GM21367 (cell line): ENCODE measurements around the gene PIM3.
"Not testable (repeated sequence)": the region's sequence is repeated elsewhere in the genome, so short reads cannot be mapped to it uniquely, and the experiment has no call there.

Experiments
- ATAC-seq: cut with Tn5 transposase; IDR thresholded peaks from one replicate; pipeline ENCODE4 v1.9.1; 2021; ENCODE audit not compliant: unreplicated experiment

Gene PIM3

DNA sequence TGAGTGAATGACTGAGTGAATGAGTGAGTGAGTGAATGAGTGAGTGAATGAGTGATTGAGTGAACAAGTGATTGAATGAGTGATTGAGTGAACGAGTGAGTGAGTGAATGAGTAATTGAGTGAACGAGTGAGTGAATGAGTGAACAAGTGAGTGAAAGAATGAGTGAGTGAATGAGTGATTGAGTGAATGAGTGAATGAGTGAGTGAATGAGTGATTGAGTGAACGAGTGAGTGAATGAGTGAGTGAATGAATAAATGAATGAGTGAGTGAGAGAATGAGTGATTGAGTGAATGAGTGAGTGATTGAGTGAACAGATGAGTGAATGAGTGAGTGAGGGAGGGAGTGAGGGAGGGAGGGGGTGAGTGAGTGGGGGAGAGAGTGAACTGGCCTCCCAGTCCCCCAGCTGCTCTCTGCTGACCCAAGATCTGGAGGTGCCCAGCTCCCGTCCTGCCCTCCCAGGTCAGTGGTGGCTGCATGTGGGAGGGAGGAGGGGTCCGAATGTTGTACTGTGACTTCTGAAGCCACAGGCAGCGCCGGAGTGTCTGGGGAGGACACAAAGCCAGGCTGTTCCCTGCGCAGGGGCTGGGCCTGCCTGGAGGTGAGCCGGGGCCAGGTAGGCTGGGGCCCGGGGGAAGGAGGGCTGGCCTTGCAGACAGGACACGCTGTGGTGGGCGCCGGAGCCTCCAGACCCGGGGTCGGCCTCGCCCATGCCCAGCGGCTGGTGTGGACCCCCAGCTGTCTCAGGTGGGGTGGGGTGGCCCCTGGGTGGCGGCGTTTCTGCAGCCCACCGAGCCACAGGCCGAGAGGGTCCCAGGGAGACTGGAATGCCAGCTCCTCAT, 17.8 kb upstream of the PIM3 start:
- no peak for ATAC-seq

DNA sequence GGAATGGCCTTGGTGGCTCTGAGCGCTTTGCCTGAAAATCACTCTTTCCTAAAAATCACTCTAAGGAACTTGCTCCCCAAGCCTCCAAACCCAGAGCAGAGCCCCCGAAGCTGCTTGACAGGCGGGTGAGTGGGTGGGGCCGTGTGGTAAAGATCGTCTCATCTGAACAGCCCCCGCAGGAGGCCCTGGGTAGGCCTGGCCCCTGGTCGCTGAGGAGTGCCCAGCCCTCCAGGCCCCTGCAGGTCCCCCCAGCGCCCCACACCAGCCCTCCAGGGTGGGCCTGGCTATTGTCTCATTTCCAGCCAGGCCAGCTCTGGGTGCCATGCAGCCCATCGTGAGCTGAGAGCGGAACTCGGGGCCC, 17.2 kb upstream of the PIM3 start:
- ATAC-seq: no peak

DNA sequence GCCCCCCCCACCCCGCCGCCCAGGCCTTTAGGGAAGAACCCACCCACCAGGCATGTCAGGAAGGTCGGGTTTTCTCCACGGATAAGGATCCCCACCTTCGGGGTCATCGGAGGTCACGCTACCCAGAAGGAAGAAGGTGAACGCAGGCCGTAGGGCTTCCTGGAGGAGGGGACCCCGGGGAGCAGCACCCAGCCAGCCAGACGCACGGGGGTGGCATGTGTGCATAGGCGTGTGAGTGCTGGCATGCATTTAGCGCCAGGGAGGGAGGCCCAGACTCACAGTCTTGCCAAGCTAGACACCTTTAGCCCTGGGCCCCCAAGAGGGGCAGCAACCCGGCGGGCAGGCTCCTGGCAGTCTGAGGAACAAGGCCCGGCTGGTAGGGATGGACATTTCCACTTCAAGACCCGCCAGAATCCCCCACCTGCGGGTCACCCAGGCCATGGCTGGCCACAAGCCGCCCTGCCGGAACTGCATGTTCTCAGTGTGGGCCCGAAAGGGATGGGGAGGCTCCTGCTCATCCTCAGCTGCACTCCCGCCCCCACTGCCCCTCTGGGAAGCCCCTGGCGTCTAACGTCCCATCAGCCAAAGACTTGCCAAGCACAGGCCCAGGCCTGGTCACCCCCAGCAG, 16.7 kb upstream of the PIM3 start:
- no peak for ATAC-seq

DNA sequence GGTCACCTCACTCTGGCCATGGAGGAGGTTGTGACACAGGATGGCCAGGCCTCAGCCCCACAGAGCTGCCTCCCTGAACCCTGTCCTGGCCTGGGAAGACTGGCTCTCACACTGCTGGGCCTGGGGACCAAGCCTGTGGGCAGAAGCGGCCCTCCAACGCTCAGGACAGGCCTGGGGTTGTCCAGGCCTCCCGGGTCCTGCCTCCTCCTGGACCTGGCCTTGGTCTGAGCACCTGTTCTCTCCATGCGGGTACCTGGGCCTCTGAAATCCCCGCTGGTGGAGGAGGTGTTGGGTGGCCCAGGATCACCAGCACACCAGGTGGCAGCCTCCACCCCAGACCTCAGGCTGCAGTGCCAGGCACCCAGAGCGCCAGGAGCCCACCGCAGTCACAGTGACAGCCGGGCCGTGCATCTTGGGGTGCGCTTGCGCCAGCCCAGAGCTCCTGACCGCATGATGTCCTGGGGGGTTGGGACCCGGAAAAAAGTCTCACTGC, 16.1 kb upstream of the PIM3 start:
- ATAC-seq: no peak

DNA sequence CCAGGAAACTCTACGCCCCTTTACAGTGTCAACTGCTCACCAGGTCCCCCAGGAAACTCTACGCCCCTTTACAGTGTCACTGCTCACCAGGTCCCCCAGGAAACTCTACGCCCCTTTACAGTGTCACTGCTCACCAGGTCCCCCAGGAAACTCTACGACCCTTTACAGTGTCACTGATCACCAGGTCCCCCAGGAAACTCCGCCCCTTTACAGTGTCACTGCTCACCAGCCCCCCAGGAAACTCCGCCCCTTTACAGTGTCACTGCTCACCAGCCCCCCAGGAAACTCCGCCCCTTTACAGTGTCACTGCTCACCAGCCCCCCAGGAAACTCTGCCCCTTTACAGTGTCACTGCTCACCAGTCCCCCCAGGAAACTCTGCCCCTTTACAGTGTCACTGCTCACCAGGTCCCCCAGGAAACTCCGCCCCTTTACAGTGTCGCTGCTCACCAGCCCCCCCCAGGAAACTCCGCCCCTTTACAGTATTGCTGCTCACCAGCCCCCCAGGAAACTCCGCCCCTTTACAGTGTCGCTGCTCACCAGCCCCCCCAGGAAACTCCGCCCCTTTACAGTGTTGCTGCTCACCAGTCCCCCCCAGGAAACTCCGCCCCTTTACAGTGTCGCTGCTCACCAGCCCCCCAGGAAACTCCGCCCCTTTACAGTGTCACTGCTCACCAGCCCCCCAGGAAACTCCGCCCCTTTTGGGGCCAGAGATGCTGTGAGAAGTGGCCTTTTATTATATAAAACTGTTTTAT, 15.4 kb upstream of the PIM3 start:
- not testable (repeated sequence) for ATAC-seq

DNA sequence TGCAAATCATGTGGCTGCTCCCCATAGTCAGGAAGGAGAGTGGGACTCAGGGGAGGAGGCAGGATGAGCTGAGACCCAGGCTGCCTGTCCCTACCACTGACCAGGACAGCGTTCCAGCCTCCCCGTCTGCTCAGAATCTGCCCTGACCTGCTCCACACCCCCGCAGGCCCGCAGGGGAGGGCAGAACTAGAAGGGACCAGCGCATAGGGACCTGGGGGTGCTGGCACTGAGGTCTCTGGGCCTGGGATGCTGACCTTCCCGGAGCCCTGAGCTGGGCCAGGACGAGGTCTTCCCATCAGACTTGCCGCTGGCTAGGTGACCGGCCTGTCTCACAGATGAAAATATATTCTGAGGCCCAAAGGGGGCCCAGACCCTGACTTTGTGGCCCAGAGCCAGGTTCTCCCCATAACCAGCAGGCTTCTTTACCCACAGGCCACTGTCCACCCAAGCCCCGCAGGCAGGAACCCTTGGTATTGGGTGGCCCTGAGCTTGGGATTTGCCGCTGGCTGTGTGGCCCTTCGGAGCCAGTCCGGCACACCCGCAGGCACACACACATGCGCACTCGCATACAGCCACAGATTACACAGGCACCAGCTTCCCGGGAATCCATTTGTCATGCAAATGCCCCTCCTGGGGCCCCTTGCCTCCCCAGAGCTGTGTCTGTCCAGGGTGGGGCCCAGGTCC, 13.8 kb upstream of the PIM3 start:
- no peak for ATAC-seq

DNA sequence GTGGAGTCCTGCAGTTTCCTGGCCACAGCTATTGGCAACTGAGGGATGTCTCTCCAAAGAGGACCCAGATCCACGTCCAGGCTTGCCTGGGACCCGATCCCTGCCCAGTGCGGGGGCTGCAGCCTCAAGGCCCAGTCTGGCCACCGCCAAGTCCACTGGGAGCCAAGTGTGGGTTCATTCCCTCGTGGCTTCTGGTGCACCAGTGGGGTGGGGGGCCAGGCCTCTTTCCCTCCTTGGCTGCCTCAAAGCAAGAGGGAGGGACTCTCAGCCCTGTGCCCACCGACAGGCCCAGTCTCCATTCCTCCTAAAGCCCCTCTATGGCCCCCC, 13.3 kb upstream of the PIM3 start:
- no peak for ATAC-seq

DNA sequence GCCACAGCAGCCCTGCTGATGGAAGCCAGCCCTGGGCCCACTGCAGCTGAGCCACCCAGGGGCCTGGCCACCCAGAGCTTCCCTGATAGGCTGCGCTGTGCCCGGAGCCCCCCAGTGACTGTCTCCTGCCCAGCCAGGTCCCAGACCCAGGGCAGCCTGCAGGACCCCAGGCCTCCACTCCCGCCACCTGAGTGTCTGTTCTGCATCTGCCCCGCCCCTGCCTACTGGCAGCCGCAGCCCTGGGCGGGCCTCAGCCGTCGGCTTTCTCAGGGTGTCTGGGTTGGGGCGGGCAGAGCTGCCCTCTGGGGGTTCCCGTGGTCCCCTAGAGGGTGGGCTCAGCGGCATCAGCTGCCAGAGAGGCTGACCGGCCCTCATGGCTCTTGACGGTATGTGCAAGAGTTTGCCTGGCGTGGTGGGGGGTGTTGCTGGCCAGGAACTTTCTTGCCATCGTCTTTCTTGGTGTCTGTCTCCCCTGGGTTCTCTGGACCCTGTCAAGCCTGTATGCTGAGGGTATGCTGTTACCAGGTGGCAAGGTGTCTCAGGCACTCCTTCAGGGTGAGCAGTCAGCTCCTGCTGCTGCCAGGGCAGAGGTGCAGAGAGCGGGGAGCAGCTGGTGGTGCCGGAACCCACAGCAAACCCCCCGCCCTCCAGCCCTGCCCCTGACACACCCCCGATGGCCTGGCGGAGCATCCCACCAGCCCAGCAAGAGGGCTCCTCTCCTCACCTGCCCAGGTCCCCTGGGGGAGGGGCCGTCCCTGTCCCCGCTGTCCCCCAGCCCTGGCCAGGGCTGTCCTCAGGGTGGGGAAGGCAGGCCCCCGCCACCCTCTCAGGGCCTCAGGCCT, 12.2 kb upstream of the PIM3 start:
- ATAC-seq: no peak

DNA sequence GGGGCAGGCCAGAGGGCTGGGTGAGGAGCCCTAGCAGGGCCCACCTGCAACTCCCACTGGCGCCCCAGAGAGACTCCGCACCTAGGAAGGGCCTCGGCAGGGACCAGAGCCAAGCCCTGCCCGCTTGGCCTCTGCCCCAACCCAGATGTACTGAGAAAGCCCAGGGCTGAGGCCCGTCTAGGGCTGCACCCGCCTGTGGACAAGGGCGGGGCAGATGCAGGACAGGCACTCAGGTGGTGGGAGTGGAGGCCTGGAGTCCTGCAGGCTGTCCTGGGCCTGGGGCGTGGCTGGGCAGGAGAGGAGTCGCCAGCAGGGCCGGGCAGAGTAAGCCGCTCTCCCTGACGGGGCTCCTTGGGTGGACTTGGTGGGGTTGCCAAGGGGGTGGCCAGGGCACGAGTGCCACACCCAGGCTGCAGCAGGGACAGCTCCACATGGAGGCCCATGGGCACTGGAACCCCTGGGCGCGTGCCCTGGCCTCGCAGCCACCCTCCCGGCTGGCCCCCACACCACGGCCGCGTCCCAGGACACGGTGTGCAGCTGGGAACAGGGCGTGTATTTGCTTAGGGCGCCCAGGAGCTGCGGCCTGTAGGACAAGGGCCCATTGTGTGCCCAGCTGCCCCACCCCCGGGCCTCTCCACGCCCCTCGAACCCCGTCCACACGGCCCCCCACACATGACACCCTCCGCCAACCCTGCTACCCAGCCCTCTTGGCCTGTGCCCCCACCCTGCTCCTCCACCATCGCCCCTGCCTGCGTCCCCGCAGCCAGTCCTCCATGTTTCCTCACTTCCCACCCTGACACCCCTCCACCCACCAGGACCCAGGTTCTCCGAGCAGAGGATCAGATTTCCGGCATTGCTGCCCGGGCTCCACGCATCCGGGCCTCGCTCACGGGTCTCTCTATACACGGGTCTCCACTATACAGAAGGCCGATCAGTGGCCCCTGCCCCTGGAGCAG, 11.3 kb upstream of the PIM3 start:
- no peak for ATAC-seq

DNA sequence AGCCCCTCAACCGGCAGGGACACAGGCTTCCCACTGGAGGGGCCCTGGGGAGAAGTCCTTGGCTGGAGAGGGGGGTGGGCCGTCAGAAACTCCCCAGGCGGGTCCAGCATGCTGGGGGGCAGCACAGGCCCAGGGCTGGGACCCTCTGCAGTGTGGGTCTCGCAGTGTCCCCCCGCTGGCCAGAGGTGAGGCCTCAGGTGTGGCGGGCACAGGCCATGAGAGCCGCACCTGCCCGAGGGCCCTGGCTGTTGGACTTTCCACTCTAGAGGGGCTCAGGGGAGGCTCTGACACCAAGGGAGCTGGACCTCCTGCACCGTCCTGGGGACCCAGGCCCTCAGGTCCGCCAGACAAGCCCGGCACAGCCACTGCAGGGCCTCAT, 10.7 kb upstream of the PIM3 start:
- no peak for ATAC-seq

DNA sequence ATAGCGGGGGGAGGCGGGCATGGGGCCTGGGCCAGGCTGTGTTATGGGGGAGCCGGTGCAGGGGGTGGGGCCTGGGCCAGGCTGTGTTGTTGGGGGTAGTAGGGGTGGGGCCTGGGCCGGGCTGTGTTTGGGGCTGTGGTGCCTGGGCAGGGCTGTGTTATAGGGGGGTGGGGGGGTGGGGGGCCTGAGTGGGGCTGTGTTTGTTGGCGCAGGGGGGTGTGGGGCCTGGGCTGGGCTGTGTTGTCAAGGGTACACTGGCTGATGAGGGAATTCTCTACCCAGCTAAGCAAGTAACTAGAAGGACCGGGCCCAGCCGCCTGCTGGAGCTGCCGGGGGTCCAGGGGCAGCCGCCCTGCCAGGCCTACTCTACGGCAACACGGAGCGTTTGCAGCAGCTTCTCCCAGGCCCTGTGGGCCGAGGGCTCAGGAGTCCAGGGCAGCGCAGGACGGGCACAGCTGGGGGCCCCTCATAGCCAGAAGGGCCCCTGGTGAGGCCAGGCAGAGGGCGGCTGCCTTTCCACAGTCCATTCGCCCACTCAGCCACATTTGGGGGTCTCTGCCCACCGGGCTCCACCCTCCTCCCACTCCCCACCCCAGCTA, 10.1 kb upstream of the PIM3 start:
- no peak for ATAC-seq

DNA sequence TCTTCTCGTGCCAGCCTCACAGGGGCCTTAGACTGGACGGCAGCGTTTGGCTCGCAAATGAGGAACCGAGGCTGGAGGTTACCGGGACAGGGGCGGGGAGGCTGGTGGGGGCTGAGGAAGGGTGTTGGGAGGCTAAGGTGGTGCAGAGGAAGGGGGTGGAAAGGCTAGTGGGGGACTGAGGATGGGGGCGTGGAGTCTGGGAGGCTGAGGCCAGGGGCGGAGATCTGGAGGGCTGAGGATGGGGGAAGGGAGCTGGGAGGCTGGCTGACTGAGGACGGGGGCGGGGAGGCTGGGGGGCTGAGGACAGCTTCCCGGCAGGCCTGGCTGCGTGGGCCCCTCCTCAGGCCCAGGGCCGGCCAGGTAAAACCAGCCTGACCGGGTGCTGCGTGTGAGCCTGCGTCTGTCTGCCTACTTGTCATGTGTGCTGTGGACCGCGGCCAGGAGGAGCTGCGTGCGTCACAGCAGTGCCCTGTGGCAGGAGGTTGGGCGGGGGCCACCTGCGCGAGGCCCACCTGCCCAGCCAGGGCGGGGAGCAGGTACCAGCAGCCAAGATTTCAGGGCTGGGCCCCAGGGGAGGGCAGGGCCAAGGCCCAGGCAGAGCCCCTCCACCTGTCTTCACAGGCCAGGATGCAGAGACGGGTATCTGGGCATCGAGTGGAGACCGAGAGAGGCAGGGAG, 9.4 kb upstream of the PIM3 start:
- ATAC-seq: no peak

DNA sequence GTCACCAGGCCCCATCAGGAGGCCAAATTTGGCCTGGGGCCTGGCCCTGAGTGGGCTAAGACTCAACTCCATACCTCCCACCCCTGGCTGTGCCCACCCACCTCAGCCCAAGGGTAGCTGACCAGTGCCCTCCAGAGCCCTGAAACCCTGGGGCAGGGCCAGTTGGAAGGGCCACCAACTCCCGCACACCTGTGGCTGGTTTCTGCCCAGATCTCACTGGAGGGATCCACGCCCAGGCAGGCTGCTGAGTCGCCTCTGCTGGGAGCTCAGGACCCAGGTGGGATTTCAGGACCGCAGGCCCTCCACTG, 8.9 kb upstream of the PIM3 start:
- no peak for ATAC-seq

DNA sequence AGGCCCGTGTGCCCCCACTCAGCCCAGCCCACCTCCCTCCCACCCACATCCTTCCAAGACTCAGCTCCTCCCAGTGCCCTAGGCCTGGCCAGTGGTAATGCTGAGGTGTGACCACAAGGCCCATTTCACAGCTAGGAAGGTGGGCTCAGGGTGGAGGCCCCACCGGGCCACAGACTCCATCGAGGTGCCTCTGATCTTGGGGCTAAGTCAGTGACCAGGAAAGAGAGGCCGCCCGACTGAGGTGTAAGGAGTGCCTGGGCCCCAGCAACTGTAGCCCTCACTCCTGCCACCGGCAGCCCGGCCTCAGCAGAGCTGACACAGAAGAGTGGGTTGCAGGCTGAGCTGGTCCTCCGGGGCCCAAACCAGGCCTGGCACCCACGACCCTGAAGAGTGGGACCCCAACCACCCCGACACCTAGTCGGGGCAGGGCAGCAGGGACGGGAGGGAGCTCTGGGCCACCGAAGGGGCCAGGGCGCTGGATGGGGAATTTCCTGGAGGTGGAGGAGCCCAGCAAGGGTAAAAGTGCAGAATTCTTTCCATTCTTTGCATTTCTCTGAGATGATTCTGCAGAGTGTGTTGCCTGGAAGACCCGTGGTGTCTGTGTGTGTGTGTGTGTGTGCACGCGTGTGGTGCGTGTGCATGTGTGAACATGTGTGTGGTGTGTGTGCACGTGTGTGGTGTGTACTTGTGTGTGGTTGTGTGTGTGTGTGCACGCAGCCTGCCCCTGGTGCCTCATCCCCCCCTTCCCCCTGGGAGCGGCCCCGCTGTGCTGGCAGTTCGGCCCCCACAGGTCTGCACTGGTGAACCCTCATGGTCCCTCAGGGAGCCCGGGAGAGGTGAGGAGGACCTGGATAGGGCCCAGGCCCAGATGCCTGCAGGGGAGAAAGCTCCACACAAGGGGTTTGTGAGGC, 8.3 kb upstream of the PIM3 start:
- ATAC-seq: no peak

DNA sequence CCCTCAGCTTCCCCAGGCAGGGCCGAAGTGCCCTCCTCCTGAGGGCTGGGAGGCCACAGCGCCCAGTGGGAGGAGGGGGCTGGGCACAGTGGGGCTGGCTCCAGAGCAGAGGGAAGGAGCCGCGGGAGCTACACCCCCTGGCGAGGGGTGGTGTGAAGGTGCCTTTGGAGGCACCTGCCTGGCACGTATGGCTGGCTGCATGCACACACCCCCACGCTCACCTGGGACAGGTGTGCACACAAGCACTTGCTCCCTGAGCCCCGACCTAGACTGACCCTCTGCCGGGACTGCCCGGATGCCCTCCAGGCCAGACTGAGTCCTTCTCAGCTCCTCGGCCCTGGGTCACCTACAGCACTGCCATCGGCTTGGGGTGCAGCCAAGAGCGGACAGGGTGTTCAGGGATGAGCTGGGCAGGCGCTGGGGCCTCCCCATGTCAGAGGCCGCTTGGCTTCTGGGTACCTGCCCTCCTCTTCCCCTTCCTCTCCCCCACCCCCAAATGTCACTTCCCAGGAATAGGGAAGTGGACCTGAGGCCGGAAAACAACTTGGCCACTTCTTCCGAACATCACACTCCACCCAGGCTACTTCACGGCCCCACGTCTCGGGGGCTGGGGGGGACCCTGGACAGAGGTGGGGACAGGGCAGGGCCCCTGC, 7.4 kb upstream of the PIM3 start:
- ATAC-seq: no peak

DNA sequence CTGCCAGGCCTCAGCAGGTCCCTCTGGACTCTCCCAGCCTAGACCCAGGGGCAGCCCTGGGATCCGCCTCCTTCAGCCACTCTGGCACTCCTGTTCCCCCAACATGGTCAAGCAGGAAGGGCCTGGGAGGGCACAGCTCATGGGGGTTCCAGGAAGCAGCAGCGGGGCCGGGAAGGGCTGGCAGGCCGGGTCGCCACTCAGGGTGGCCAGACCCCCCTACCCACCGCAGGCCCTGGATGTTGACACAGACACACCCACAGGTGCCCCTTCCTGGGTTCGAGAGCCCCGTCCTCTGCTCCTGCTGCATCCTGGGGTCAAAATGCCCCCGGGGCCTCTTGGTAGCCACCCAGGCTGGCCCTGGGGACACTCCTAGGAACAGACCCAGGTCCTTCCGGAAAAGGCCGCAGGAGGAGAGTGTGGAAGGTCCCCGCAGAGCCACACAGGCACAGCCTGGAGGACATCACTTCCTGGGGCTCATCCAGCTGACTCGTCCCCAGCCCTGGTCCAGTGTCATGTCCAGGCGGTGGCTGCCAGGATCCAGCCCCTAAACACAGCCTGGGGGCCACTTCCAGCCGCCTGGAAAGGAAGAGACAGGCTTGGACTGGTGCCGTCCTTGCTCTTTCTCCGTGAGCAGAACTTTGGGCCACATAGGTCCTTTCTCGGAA, 6.8 kb upstream of the PIM3 start:
- no peak for ATAC-seq

DNA sequence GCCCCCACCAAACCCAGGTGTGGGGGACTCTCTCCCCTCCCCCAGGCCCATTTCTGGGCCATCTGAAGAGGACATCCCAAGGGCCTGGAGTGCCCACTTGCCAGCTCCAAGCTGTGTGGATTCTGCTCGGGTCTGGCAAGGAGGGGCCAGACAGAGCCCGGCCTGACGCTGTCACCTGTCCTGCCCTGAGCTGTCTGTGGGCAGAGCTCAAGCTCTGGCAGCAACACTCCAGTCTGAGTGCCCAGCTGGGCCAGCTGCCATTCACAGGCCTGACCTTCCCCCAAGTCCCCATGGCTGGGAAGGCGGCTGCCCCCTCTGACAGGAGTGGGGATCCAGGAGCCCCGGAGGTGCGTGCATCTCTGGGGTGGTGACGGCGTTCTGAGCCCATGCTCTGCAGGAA, 6.2 kb upstream of the PIM3 start:
- no peak for ATAC-seq
